Measurements from ENCODE around the gene RFC2. TPM values are rescaled to one million over a fixed set of nuclear protein-coding genes. Genes with fewer than 3 reads are reported as not detected.

RFC2 gene
- total and polyA plus RNA-seq, 2 of the 8 experiments (the other 6 are each of a cell fraction or from before 2014, with no cell fraction given): 52.9 to 85.4 TPM

DNA sequence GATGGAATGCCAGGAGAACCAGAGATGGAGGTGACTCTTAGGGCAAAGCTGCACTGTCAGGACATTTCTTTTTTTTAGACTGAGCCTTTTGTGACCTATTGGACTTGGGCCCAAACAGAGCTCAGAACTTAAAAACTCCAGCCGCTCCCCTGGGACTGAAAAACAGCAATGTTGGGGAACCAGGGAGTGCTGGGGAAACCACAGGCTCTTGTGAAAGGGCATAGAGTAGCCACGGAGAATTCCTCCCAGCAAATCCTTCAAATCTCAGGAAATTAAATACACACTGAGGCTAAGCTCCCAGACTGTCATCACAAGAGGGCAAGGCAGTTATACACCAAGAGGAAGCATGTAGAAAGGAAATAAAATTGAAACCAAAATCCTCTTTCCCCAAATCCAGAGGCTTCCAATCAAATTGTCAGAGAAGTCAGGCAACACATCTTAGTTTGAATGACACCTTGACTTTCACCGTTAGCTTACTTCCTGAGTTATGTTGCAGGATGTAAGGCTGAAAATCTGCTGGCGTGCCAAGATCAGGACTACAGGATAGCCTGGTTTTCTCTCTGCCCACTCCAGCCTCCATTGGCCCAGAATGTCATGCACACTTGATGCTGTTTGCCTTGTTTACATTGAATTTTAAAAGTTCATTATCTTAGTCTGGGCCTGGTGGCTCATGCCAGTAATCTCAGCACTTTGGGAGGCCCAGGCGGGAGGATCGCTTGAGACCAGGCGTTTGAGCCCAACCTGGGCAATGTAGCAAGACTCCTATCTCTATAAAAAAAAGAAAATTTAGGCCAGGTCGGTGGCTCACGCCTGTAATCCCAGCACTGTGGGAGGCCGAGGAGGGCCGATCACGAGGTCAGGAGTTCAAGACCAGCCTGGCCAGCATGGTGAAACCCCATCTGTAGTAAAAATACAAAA lies 2.6 kb upstream of the RFC2 start:
- H3K23me2 ChIP-seq (ENCODE audit: low read depth, low read length): peaks cover 3% of the 10 kb centered on the region
- H3K36me3 ChIP-seq (ENCODE audit: control insufficient read depth in 2 of 4, insufficient read depth in 4 of 4, low read length in 3 of 4): peaks cover 0 to 7% (median 0%) of the 10 kb centered on the region in 4 experiments; a peak in 1 of 8 replicates
- DNase-seq (ENCODE audit: low read depth in 1 of 2, low spot score in 2 of 2): no peak
- H2AK5ac ChIP-seq (ENCODE audit: low read depth, low read length): no peak overlapping the region
- no peak overlapping the region for H2BK5ac ChIP-seq (ENCODE audit: low read depth, low read length)
- H2BK120ac ChIP-seq (replicated peaks; ENCODE audit: low read depth, low read length): no peak overlapping the region
- no peak overlapping the region for H2AFZ ChIP-seq (ENCODE audit: low read length)
- no peak overlapping the region for H2BK20ac ChIP-seq (ENCODE audit: low read length)
- peaks cover 3 to 19% of the 10 kb centered on the region in 2 experiments; a peak in 3 of 4 replicates for H3K79me2 ChIP-seq (ENCODE audit: control insufficient read depth in 1 of 2, insufficient read depth in 2 of 2, low read length in 2 of 2)
- no peaks in the 10 kb centered on the region for H3K27me3 ChIP-seq (replicated peaks in 1 of 4; ENCODE audit: control insufficient read depth in 3 of 4, extremely low read depth in 1 of 4, insufficient read depth in 3 of 4, low read length in 3 of 4)
- 89% methylated on average over 12 of the region's 12 CpGs; no CpG with 5 or more reads in 1 of the 2 experiments for WGBS, 2 experiments (ENCODE audit: extremely low coverage in 1 of 2, insufficient coverage in 1 of 2, insufficient read length in 1 of 2, insufficient replicate concordance in 2 of 2, low coverage in 1 of 2, low lambda C conversion rate in 2 of 2, missing lambda C conversion rate in 1 of 2)
- peaks cover 0 to 2% of the 10 kb centered on the region in 2 experiments for H4K20me1 ChIP-seq (replicated peaks in 1 of 2; ENCODE audit: control insufficient read depth in 1 of 2, insufficient read depth in 2 of 2, low read length in 2 of 2)
- H4K91ac ChIP-seq (replicated peaks; ENCODE audit: insufficient read length, low read length): no peak overlapping the region
- H3K27ac ChIP-seq (ENCODE audit: low read depth, low read length): no peak overlapping the region; the same call in 1 of the 2 replicates
- H3K9me3 ChIP-seq (ENCODE audit: insufficient read depth in 2 of 2, low read depth in 1 of 2, low read length in 1 of 2): no peaks in the 10 kb centered on the region
- CTCF ChIA-PET (ENCODE audit: partially characterized antibody): interaction anchor here (0.6 to 3.2 kb wide), 7 partner anchors 11 to 218 kb away, joined by 3 to 17 read pairs (median 4); no protein-coding TSS in a partner anchor
- POLR2A ChIA-PET (ENCODE audit: partially characterized antibody): interaction anchor here (0.6 kb wide), 1 partner anchor 80 kb away, joined by 3 read pairs; no protein-coding TSS in a partner anchor
- H3K4me3 ChIP-seq (ENCODE audit: extremely low read depth in 1 of 4, insufficient read depth in 2 of 4, low read depth in 3 of 4, low read length in 4 of 4): no peak overlapping the region
- FAIRE-seq: no peak
- no peak overlapping the region for H2BK12ac ChIP-seq (ENCODE audit: low read depth, low read length)
- H2BK15ac ChIP-seq (ENCODE audit: low read length): no peak overlapping the region
- H3K4me2 ChIP-seq (ENCODE audit: insufficient read depth in 1 of 2, low read depth in 2 of 2, low read length in 2 of 2): no peak overlapping the region
- H3K18ac ChIP-seq (ENCODE audit: extremely low read depth, low read length): no peak overlapping the region
- no peak overlapping the region for H3K23ac ChIP-seq (ENCODE audit: insufficient read length)
- H4K8ac ChIP-seq (ENCODE audit: extremely low read depth, insufficient read depth, low read length): no peak overlapping the region
- no peak overlapping the region for H3K14ac ChIP-seq (ENCODE audit: insufficient read length)
- H3K4ac ChIP-seq (replicated peaks; ENCODE audit: insufficient read length, low read depth, low read length): no peak overlapping the region
- H3K56ac ChIP-seq (replicated peaks; ENCODE audit: insufficient read length, low read depth, low read length): no peak overlapping the region
- peaks cover 2% of the 10 kb centered on the region; the same call in 1 of the 2 replicates for H3K79me1 ChIP-seq (ENCODE audit: low read depth, low read length)
- peaks cover 0 to 5% (median 3%) of the 10 kb centered on the region in 4 experiments; a peak in 4 of 7 replicates for H3K4me1 ChIP-seq (replicated peaks in 1 of 4; ENCODE audit: control insufficient read depth in 3 of 4, insufficient read depth in 4 of 4, low read length in 3 of 4)
- H4K5ac ChIP-seq (ENCODE audit: insufficient read length, low read depth, low read length): no peak overlapping the region
- no peak overlapping the region for H3K9ac ChIP-seq (replicated peaks in 1 of 4; ENCODE audit: extremely low read depth in 1 of 4, low read depth in 3 of 4, low read length in 3 of 4)
- TF ChIP-seq RFX5 (IDR thresholded peaks at IDR 0.05; ENCODE audit: borderline replicate concordance, low read depth, low read length) (no peak), USF2 (IDR thresholded peaks at IDR 0.05; ENCODE audit: low read length) (no peak), SRF (IDR thresholded peaks at IDR 0.05; ENCODE audit: low read depth, low read length) (no peak), ZNF274 (IDR thresholded peaks at IDR 0.05; ENCODE audit: borderline replicate concordance, extremely low read depth, low read length) (no peak), KDM4A (IDR thresholded peaks at IDR 0.05; ENCODE audit: low read depth, low read length, severe bottlenecking) (no peak), POLR2A (IDR thresholded peaks at IDR 0.05; ENCODE audit: control extremely low read depth in 1 of 2, low read depth in 2 of 2, low read length in 2 of 2) (no peak), TEAD4 (IDR thresholded peaks at IDR 0.05; ENCODE audit: low read depth, low read length) (no peak), E2F6 (IDR thresholded peaks at IDR 0.05) (no peak), ATF3 (IDR thresholded peaks at IDR 0.05; ENCODE audit: insufficient read depth, low read depth, low read length) (no peak)

Measured in H1 (cell line).